GM11168 (cell line): ENCODE data around the gene CPSF4.

Experiments used
- in situ Hi-C: fragments of 300-500 bp; cut with MboI; formaldehyde crosslinking; loops from one replicate; pipeline ENCODE4 v1.12.0; 2022; ENCODE audit warnings: low sequenced_read_pairs; ENCODE audit not compliant: unreplicated experiment

Gene CPSF4

GRCh38 chr7:99440195-99440594 lies 1.5 kb downstream of the CPSF4 start:
- in situ Hi-C loops: no loop called here

DNA sequence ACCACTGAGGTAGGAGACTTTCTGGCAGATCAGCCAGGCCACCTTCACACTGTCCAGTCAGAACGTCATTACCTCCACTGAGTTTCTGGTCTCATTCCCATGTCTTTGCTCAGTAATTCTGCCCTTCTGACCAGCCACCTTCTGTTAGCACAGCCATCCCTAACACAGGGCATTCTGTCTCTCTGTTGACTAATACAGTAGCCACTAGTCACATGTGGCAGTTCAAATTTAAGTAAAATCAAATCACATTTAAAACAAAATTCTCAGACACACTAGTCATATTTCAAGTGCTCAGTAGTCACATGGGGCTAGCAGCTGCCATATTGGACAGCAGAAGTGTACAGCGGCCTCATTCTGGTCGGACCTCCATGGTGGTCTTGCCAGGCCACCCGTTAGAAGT lies 7.4 kb downstream of the CPSF4 start:
- in situ Hi-C loops: no loop called here

GRCh38 chr7:99447943-99448342 lies 9.2 kb downstream of the CPSF4 start:
- in situ Hi-C loops: no loop called here

GRCh38 chr7:99448855-99449254 lies 10.1 kb downstream of the CPSF4 start:
- in situ Hi-C loops: no loop called here

DNA sequence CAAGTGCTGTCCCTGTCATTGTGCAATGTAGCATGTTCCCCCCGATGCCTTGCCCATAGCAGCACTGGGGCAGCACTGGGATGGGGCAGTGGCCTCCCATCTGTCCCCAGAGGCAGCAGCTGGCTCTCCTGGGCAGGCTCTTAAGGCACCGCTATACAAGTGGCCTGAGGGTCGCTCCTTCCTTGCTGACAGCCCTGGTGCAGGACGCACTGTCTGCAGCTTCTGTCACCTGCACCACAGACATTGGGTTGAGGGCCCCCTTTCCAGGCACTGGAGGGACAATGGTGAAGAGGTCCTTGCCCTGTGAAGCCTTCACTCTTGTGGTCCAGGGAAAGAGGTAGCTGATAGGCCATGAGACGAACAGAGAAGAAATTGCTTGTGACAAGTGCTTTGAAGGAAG lies 10.6 kb downstream of the CPSF4 start:
- in situ Hi-C loops: no loop called here

GRCh38 chr7:99451936-99452335 lies 13.2 kb downstream of the CPSF4 start:
- in situ Hi-C loops: no loop called here

GRCh38 chr7:99452541-99452940 lies 13.8 kb downstream of the CPSF4 start:
- in situ Hi-C loops: no loop called here

DNA sequence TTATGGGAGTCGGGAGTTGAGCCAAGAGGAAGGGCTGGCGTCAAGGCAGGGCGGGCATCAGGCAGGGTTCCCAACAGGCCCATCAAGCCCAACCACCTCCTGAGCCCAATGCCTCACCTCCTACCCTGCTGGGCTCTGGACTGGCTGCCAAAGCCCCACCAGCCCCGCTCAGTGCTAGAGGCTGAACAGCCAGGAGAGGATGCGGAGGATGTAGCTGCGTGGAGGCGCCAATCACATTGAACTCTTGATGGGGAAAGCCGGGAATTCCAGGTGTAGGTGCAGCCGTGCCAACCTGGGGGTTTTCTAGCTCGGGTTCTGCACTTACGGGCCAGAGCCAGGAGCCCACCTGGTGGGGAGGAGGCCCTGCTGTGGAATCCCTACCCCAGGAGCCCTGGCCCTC lies 14.4 kb downstream of the CPSF4 start:
- in situ Hi-C loops: no loop called here

DNA sequence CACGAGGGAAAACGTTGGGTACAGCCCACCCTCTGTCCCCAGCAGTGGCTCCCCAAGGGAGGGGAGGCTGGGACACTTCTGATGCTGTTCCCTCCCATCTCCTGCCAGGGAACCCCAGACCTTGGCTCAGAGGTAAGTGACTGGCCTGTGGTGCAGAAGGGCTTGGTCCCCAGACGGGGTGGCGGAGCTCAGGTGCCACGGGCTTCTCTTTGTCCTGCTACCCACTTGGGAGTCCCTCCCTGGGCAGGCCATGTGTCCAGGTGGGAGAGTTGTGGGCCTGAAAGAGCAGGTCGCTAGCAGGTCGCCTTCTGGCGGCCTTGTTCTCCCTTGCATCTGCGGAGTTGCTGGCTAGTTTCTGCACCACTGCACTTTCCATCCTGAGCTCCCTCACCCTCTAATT lies 17.1 kb downstream of the CPSF4 start:
- in situ Hi-C loops: no loop called here

DNA sequence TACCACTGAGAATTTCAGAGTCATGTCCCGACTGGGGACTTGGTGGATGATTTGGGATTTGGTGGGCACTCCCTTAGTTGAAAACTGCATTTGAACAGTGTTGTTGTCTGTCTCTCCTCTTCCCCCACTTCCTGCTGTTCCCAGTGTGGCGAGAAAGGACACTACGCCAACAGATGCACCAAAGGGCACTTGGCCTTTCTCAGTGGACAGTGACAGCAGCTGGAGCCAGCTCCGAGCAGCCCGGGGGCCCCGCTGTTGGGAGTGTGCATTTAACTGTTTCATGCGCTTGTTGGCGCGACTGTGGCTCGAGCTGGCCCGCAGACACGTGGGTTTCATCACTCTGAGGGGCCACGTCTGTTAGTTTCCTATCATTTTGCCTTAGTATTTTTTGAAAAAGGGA lies 17.5 kb downstream of the CPSF4 start:
- in situ Hi-C loops: no loop called here

- in situ Hi-C loops: no loop called here
These were observed 18.4 kb downstream of the CPSF4 start for GRCh38 chr7:99457050-99457649.

DNA sequence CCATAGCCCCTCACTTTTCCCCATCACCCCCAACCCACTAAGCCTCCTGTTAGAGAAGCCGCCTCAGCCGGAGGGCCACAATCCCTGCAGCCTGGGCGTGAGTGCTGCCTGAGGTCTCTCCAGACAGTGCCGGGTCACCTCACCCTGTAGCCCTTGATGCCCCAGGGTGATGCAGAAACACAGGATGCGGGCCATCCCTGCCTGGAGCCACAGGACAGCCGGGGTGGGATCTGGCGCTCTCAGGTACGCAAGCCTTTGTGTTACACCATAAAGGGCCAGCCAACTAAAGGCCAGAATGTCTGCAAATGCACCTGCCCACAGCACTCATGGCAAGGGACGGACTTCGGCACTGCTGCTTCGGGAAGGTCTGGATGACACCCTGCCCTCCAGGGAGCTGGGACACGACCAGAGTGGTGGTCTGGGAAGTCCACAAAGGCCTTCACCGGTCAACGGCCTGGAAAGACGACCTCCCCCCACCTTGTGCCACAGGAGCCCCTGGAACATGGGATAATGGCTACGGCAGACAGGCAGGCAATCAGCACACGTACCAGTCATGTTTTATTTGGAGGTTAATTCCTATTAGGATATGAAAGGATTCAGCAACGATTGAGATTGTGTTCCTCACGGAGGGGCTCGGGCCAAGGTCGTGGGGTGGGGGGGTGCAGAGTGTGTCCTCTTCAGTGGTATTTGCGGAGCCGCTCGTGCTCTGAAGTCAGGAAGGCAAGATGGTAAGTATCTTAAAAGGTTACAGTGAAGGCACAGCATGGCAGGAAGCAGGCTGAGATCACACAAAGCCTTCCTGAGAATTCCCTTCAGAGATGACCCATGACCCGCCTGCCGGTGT lies 19.1 kb downstream of the CPSF4 start:
- in situ Hi-C loops: no loop called here

GRCh38 chr7:99459087-99459486 lies 20.3 kb downstream of the CPSF4 start:
- in situ Hi-C loops: no loop called here

GRCh38 chr7:99460651-99461050 lies 21.9 kb downstream of the CPSF4 start:
- in situ Hi-C loops: no loop called here

DNA sequence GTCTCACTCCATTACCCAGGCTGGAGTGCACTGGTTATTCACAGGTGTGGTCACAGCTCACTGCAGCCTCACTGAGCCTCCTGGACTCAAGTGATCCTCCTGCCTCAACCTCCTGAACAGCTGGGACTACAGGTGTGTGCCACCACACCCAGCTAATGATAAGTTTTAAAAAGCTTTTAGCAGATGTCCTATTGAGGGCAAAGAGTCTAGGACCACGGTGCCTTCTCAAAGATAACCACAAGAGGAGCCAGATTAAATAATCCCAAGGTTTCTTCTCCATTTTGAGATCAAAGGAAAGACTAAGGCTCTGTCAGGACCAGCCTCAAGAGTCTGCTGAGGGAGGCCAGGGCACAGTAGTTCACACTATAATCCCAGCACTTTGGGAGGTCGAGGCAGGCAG lies 22.5 kb downstream of the CPSF4 start:
- in situ Hi-C loops: no loop called here

DNA sequence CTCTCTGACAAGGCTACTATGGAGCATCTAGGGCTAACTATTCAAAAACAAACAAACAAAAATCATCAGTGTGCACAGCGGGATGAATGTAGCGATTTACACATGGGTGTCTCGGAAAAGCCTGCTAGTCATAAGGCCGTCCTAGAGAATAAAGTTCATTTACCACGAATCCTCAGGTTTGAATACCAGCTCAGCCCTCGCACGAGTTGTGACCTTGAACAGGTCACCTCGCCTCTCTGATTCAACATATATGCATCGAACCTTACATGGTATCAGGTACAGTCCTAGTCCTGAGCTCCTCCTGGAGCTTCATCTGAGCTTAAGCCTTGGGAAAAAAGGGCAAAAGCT lies 26.7 kb downstream of the CPSF4 start:
- in situ Hi-C loops: no loop called here

GRCh38 chr7:99468336-99468918 lies 29.7 kb downstream of the CPSF4 start:
- in situ Hi-C loops: no loop called here

DNA sequence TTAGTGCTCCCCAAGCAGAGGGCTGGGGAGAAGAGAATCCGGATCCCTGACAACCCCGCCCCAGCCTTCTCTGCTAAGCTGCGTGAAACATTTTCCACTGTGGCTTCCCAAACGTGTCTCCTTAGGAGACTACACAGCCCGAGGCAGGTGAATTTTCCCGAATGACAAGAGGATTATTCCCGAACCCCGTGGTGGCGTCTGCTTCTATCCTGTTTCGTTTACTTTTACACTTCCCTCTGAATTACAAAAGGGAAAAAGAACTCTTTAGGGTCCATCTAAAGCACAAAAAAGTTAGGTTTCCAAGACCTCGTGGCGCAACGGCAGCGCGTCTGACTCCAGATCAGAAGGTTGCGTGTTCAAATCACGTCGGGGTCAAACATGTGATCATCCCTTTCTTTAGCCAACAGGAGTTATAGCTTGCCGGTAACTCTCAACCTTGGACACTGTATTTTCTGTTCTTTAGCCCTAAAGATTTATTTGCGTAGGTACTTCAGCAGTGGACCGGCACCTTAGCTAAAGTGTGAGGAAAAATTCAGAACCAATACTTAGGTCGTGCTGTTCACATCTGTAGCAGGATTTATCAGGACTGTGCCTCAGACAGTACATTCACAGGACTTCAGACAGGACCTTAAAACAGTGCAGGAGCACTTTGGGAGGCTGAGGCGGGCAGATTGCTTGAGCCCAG lies 30.8 kb downstream of the CPSF4 start:
- in situ Hi-C loops: no loop called here

GRCh38 chr7:99472561-99473314 lies 34.0 kb downstream of the CPSF4 start, which contains the start of gene ZNF789:
TSS of gene ZNF789 (plus strand) at chr7:99472890. CDS start at chr7:99476457, 3,567 bp downstream.
- in situ Hi-C loops: no loop called here

DNA sequence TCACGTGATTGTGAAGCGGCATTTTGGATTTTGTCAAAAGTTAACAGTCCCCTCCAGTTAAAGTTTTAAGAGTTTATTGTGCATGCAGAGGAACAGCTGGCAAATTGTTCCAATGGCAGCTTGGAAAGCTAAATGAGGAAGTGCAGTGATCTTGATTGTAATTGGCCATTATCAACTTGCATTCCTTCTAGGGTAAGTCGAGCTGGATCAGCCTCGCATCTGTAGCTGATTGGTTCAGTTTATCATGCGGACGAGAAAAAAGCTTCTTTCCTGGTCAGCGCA lies 34.5 kb downstream of the CPSF4 start:
- in situ Hi-C loops: no loop called here

DNA sequence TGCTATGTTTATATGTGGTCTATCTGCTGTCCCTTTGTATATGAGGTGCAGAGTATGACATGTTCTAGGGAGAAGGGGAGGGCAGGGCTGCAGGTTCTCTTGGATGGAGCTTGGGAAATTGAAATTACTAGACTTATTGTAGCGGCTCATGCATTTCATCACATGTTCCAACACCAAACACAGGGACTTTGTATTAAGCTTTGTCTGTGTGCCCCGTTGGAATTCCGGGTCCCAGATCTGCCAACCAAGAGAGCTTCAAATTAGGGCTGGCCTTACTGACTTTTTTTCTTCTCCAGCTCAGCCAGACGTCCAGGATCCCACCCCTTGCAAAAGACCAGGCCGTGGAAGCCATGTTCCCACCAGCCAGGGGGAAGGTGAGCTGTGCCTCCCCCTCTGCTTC lies 37.4 kb downstream of the CPSF4 start:
- in situ Hi-C loops: no loop called here
